ENCODE measurements around the gene KLHL29.

KLHL29 gene

GRCh38 chr2:23467618-23468017, 82.6 kb downstream of the KLHL29 start:
- no peak overlapping the region for H3K27ac ChIP-seq
- POLR2A ChIA-PET (ENCODE audit: low non-redundant PET): no interaction called here
- no peak for DNase-seq (ENCODE audit: low spot score)
- CTCF ChIA-PET: no interaction called here
- no peak for TF ChIP-seq CTCF (conservative IDR thresholded peaks at IDR 0.05; ENCODE audit: low read depth)

- no peak overlapping the region for H3K27ac ChIP-seq
- POLR2A ChIA-PET (ENCODE audit: low non-redundant PET): no interaction called here
- CTCF ChIA-PET: no interaction called here
- TF ChIP-seq CTCF (conservative IDR thresholded peaks at IDR 0.05; ENCODE audit: low read depth): no peak
- no peak for DNase-seq (ENCODE audit: low spot score)
These were observed 83.6 kb downstream of the KLHL29 start for GRCh38 chr2:23468474-23469141.

- no peak for TF ChIP-seq CTCF (conservative IDR thresholded peaks at IDR 0.05; ENCODE audit: low read depth)
- CTCF ChIA-PET: no interaction called here
- H3K27ac ChIP-seq: no peak overlapping the region
- POLR2A ChIA-PET (ENCODE audit: low non-redundant PET): no interaction called here
- no peak for DNase-seq (ENCODE audit: low spot score)
These were observed 84.2 kb downstream of the KLHL29 start for GRCh38 chr2:23469142-23469540.

- no peak for TF ChIP-seq CTCF (conservative IDR thresholded peaks at IDR 0.05; ENCODE audit: low read depth)
- DNase-seq (ENCODE audit: low spot score): no peak
- ChIA-PET POLR2A (ENCODE audit: low non-redundant PET) (no interaction called here), CTCF (no interaction called here)
- no peak overlapping the region for H3K27ac ChIP-seq
These were observed 90.1 kb downstream of the KLHL29 start for GRCh38 chr2:23475036-23475435.

- no peak overlapping the region for H3K27ac ChIP-seq
- TF ChIP-seq CTCF (conservative IDR thresholded peaks at IDR 0.05; ENCODE audit: low read depth): no peak
- DNase-seq (ENCODE audit: low spot score): no peak
- CTCF ChIA-PET: no interaction called here
- POLR2A ChIA-PET (ENCODE audit: low non-redundant PET): no interaction called here
These were observed 90.5 kb downstream of the KLHL29 start for GRCh38 chr2:23475473-23475872.

GRCh38 chr2:23476786-23477185, 91.8 kb downstream of the KLHL29 start:
- CTCF ChIA-PET: interaction anchor here (0.6 kb wide), 1 partner anchor 24 kb away, joined by 3 read pairs; no protein-coding TSS in a partner anchor
- POLR2A ChIA-PET (ENCODE audit: low non-redundant PET): no interaction called here
- no peak for TF ChIP-seq CTCF (conservative IDR thresholded peaks at IDR 0.05; ENCODE audit: low read depth)

More at GRCh38 chr2:23476786-23477185, 91.8 kb downstream of the KLHL29 start:
- peak overlapping the region; percentile 13; the same call in 1 of the 2 replicates for H3K27ac ChIP-seq
- no peak for DNase-seq (ENCODE audit: low spot score)

Measured in RWPE1 (cell line).